Measurements from ENCODE around the gene FAM124A.
A peak's percentile ranks its signal among the peaks of the same experiment; 100 is the strongest.

Gene FAM124A

DNA sequence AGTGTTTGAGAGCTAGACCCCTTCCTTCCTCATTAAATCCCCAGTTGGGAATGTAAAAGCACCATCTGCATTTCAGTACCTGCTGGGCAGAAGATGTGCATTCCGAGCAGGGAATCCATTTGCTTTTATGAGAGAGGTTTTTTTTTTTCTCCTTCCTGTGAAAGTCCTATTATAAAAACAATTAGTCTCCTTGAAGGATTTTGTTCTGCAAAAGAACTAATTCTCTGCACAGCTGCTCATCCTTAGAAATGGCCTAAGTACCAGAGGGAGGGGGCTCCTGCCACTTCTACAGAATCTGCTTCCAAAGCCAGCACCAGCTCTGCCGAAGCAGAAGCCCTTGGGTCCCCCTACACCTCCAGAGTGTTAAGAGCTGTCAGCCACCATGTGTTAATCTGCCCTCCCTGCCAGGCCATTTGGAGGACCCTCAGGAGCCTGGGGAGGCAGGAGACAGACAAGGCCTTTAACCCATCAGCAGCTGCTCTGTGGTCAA is 80.9 kb downstream of the FAM124A start:
- no peaks in the 10 kb centered on the region for H3K9me3 ChIP-seq (ENCODE audit: control extremely low read depth in 1 of 5, control insufficient read depth in 4 of 5, insufficient read depth in 2 of 5, low read depth in 1 of 5, low read length in 4 of 5)
- H3K4me1 ChIP-seq (ENCODE audit: control extremely low read depth in 1 of 4, control insufficient read depth in 4 of 4, insufficient read depth in 4 of 4, low read length in 3 of 4): peaks cover 0 to under 1% (median 0%) of the 10 kb centered on the region in 4 experiments
- no peak overlapping the region for H3K4me3 ChIP-seq (ENCODE audit: control insufficient read depth in 1 of 7, extremely low read depth in 1 of 7, insufficient read depth in 4 of 7, low read depth in 2 of 7, low read length in 6 of 7)
- no peaks in the 10 kb centered on the region for H3K36me3 ChIP-seq (ENCODE audit: control insufficient read depth in 4 of 4, insufficient read depth in 4 of 4, low read length in 3 of 4)
- no peak overlapping the region for H3K27ac ChIP-seq (ENCODE audit: insufficient read depth in 1 of 2, low read depth in 1 of 2, low read length in 2 of 2, poor library complexity in 1 of 2, severe bottlenecking in 2 of 2)
- 100% methylated on average over 2 of the region's 2 CpGs for WGBS (ENCODE audit: insufficient coverage)
- DNase-seq: no peak
- CTCF ChIA-PET: interaction anchor here (1.2 to 2.4 kb wide), 2 partner anchors 8 to 16 kb away, joined by 3 to 14 read pairs; no protein-coding TSS in a partner anchor
- POLR2A ChIA-PET: interaction anchor here (0.7 kb wide), 1 partner anchor 62 kb away, joined by 3 read pairs; no protein-coding TSS in a partner anchor
- no peaks in the 10 kb centered on the region for H3K27me3 ChIP-seq (replicated peaks in 2 of 5; ENCODE audit: control insufficient read depth in 4 of 5, insufficient read depth in 5 of 5, low read length in 4 of 5)

DNA sequence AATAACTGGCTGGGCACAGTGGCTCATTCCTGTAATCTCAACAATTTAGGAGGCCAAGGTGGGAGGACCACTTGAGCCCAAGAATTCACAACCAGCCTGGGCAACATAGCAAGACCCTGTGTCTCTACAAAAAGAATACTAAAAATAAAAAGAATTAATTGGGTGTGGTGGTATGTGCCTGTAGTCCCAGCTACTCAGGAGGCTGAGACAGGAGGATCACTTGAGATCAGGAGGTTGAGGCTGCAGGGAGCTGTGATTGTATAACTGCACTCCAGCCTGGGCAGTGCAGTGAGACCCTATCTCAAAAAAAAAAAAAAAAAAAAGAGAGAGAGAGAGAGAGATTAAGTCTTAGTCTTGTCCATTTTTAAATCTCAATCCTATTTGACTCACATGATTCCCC is 81.7 kb downstream of the FAM124A start:
- no peak for DNase-seq
- no peaks in the 10 kb centered on the region for H3K36me3 ChIP-seq (ENCODE audit: control insufficient read depth in 4 of 4, insufficient read depth in 4 of 4, low read length in 3 of 4)
- ChIA-PET CTCF (interaction anchor here (1.2 to 2.4 kb wide), 2 partner anchors 9 to 17 kb away, joined by 3 to 14 read pairs; no protein-coding TSS in a partner anchor), POLR2A (no interaction called here)
- H3K27me3 ChIP-seq (replicated peaks in 2 of 5; ENCODE audit: control insufficient read depth in 4 of 5, insufficient read depth in 5 of 5, low read length in 4 of 5): no peaks in the 10 kb centered on the region
- H3K4me1 ChIP-seq (ENCODE audit: control extremely low read depth in 1 of 4, control insufficient read depth in 4 of 4, insufficient read depth in 4 of 4, low read length in 3 of 4): peaks cover 2 to 9% (median 6%) of the 10 kb centered on the region in 4 experiments
- H3K27ac ChIP-seq (ENCODE audit: insufficient read depth in 1 of 2, low read depth in 1 of 2, low read length in 2 of 2, poor library complexity in 1 of 2, severe bottlenecking in 2 of 2): no peak overlapping the region
- H3K9me3 ChIP-seq (ENCODE audit: control extremely low read depth in 1 of 5, control insufficient read depth in 4 of 5, insufficient read depth in 2 of 5, low read depth in 1 of 5, low read length in 4 of 5): no peaks in the 10 kb centered on the region
- no peak overlapping the region for H3K4me3 ChIP-seq (ENCODE audit: control insufficient read depth in 1 of 7, extremely low read depth in 1 of 7, insufficient read depth in 4 of 7, low read depth in 2 of 7, low read length in 6 of 7)

DNA sequence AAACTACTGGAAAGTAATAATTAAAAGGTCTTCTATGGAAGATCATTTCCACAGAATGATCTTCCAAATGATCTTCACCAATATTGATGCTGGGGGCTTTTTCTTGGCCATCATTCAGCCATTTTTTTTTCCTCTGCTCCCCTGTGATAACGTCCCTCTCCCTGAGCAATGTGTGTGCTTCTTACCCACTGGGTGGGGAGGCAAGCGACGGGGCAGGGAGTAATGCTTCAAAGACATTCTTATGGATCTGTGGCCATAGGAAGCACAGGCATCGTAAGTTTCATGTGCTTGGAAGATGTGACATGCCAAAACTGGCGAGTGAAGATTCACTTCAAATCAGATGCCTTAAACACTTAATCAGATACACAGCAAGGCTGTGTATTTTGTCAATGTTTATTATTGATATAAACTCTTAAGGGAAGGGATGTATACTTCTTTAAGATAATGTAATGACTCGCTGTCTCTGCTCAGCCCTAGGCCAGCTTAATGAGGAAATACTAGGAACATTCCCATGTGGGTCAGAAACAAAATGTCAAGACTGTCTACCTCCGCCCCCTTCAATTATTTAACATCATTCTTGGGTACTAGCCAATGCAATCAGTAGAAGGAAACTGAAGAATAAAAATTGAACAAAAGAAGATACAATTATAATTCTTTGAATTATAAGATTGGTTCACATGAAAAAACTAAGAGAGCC is 83.2 kb downstream of the FAM124A start:
- no peaks in the 10 kb centered on the region for H3K36me3 ChIP-seq (ENCODE audit: control insufficient read depth in 4 of 4, insufficient read depth in 4 of 4, low read length in 3 of 4)
- POLR2A ChIA-PET: no interaction called here
- no peaks in the 10 kb centered on the region for H3K9me3 ChIP-seq (ENCODE audit: control extremely low read depth in 1 of 5, control insufficient read depth in 4 of 5, insufficient read depth in 2 of 5, low read depth in 1 of 5, low read length in 4 of 5)
- WGBS (ENCODE audit: insufficient coverage): 100% methylated on average over 4 of the region's 7 CpGs
- no peaks in the 10 kb centered on the region for H3K27me3 ChIP-seq (replicated peaks in 2 of 5; ENCODE audit: control insufficient read depth in 4 of 5, insufficient read depth in 5 of 5, low read length in 4 of 5)
- no peak for DNase-seq
- peaks cover 3 to 11% (median 7%) of the 10 kb centered on the region in 4 experiments for H3K4me1 ChIP-seq (ENCODE audit: control extremely low read depth in 1 of 4, control insufficient read depth in 4 of 4, insufficient read depth in 4 of 4, low read length in 3 of 4)
- H3K4me3 ChIP-seq (ENCODE audit: control insufficient read depth in 1 of 7, extremely low read depth in 1 of 7, insufficient read depth in 4 of 7, low read depth in 2 of 7, low read length in 6 of 7): no peak overlapping the region
- no peak overlapping the region for H3K27ac ChIP-seq (ENCODE audit: insufficient read depth in 1 of 2, low read depth in 1 of 2, low read length in 2 of 2, poor library complexity in 1 of 2, severe bottlenecking in 2 of 2)
- CTCF ChIA-PET: no interaction called here

DNA sequence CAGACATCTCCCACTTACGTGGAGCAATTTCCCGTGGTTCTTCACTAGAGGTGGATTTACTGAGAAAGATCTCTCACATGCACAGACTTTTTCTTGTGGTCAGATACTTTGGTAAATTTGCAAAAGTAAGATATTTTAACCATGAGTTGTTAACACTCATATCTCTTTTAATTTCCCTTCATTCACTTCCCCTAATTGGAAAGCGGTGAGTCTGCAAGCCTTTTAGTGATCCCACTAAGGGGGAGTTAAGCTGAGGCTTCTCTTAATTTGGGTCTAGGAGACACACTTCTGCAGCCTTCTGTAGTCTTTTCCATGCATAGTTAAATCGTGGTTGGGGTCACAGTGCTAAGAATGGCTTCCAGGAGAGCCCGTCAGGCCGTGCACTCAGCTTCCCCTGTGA is 86.6 kb downstream of the FAM124A start:
- Histone ChIP-seq H3K4me1 (ENCODE audit: control extremely low read depth in 1 of 4, control insufficient read depth in 4 of 4, insufficient read depth in 4 of 4, low read length in 3 of 4) (peaks cover 5 to 12% (median 9%) of the 10 kb centered on the region in 4 experiments), H3K27ac (ENCODE audit: insufficient read depth in 1 of 2, low read depth in 1 of 2, low read length in 2 of 2, poor library complexity in 1 of 2, severe bottlenecking in 2 of 2) (no peak overlapping the region), H3K9me3 (ENCODE audit: control extremely low read depth in 1 of 5, control insufficient read depth in 4 of 5, insufficient read depth in 2 of 5, low read depth in 1 of 5, low read length in 4 of 5) (no peaks in the 10 kb centered on the region), H3K27me3 (replicated peaks in 2 of 5; ENCODE audit: control insufficient read depth in 4 of 5, insufficient read depth in 5 of 5, low read length in 4 of 5) (no peaks in the 10 kb centered on the region), H3K4me3 (ENCODE audit: control insufficient read depth in 1 of 7, extremely low read depth in 1 of 7, insufficient read depth in 4 of 7, low read depth in 2 of 7, low read length in 6 of 7) (no peak overlapping the region), H3K36me3 (ENCODE audit: control insufficient read depth in 4 of 4, insufficient read depth in 4 of 4, low read length in 3 of 4) (no peaks in the 10 kb centered on the region)
- peak in 2 of 3 donors; percentile 54 to 57 for DNase-seq
- CTCF ChIA-PET: interaction anchor here (0.5 to 2.5 kb wide), 5 partner anchors 12 to 184 kb away, joined by 3 to 10 read pairs (median 3); no protein-coding TSS in a partner anchor
- POLR2A ChIA-PET: interaction anchor here (0.6 kb wide), 1 partner anchor 109 kb away, joined by 3 read pairs; no protein-coding TSS in a partner anchor
- 59% methylated on average over 3 of the region's 6 CpGs for WGBS (ENCODE audit: insufficient coverage)

DNA sequence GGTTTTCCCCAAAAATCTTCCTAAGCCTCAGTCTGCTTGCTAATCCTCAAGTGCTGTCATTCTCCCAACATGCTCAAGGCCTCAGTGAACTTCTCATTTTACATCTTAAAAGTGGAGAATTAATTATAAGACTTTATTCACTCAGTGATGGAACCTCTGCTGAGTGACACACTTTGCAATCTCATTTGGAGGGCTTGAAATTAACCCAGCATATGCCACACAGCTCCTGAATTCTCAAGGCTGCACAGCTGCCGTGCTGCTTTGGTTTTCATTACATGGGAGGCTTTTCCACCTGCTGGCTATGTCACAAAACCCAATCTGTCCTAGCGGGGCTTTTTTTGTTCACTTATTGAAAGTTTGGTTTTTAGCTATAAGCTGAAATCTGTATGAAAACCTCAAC is 89.0 kb downstream of the FAM124A start:
- Histone ChIP-seq H3K4me3 (ENCODE audit: control insufficient read depth in 1 of 7, extremely low read depth in 1 of 7, insufficient read depth in 4 of 7, low read depth in 2 of 7, low read length in 6 of 7) (no peak overlapping the region), H3K27ac (ENCODE audit: insufficient read depth in 1 of 2, low read depth in 1 of 2, low read length in 2 of 2, poor library complexity in 1 of 2, severe bottlenecking in 2 of 2) (no peak overlapping the region), H3K36me3 (ENCODE audit: control insufficient read depth in 4 of 4, insufficient read depth in 4 of 4, low read length in 3 of 4) (no peaks in the 10 kb centered on the region), H3K27me3 (replicated peaks in 2 of 5; ENCODE audit: control insufficient read depth in 4 of 5, insufficient read depth in 5 of 5, low read length in 4 of 5) (no peaks in the 10 kb centered on the region), H3K9me3 (ENCODE audit: control extremely low read depth in 1 of 5, control insufficient read depth in 4 of 5, insufficient read depth in 2 of 5, low read depth in 1 of 5, low read length in 4 of 5) (no peaks in the 10 kb centered on the region), H3K4me1 (ENCODE audit: control extremely low read depth in 1 of 4, control insufficient read depth in 4 of 4, insufficient read depth in 4 of 4, low read length in 3 of 4) (peaks cover 5 to 26% (median 17%) of the 10 kb centered on the region in 4 experiments)
- DNase-seq: no peak
- POLR2A ChIA-PET: no interaction called here
- WGBS (ENCODE audit: insufficient coverage): 100% methylated on average over 1 of the region's 2 CpGs
- CTCF ChIA-PET: interaction anchor here (1.5 to 2.5 kb wide), 2 partner anchors 18 to 24 kb away, joined by 4 to 10 read pairs; no protein-coding TSS in a partner anchor

DNA sequence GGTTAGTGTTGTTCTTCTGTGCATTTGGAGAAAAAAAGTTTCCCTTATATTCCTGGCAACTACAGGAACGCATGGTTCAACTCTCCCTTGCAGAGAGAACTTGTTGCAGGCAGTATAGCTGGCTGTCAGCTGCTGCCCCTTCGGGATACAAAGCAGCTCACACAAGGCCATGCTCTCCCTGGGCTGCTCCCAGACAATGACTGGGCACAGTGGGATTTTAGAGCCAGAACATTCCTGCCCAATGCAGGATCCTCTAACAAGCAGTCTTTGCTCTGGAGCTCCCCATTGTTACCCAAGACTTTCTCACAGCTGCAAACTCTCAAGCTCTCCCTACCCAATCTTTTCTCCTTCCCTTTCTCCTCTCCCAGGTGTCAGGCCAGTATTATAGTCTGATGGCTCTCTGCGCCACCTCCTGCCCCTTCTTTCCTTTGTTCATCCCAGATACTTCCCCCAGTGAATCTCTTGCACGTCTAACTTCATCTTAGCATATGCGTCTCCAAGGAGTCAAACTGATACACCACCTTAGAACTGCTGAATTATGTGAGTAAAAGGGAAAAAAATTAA is 89.8 kb downstream of the FAM124A start:
- Histone ChIP-seq H3K4me3 (ENCODE audit: control insufficient read depth in 1 of 7, extremely low read depth in 1 of 7, insufficient read depth in 4 of 7, low read depth in 2 of 7, low read length in 6 of 7) (no peak overlapping the region), H3K27ac (ENCODE audit: insufficient read depth in 1 of 2, low read depth in 1 of 2, low read length in 2 of 2, poor library complexity in 1 of 2, severe bottlenecking in 2 of 2) (no peak overlapping the region), H3K27me3 (replicated peaks in 2 of 5; ENCODE audit: control insufficient read depth in 4 of 5, insufficient read depth in 5 of 5, low read length in 4 of 5) (no peaks in the 10 kb centered on the region), H3K4me1 (ENCODE audit: control extremely low read depth in 1 of 4, control insufficient read depth in 4 of 4, insufficient read depth in 4 of 4, low read length in 3 of 4) (peaks cover 5 to 26% (median 17%) of the 10 kb centered on the region in 4 experiments), H3K9me3 (ENCODE audit: control extremely low read depth in 1 of 5, control insufficient read depth in 4 of 5, insufficient read depth in 2 of 5, low read depth in 1 of 5, low read length in 4 of 5) (no peaks in the 10 kb centered on the region), H3K36me3 (ENCODE audit: control insufficient read depth in 4 of 4, insufficient read depth in 4 of 4, low read length in 3 of 4) (no peaks in the 10 kb centered on the region)
- ChIA-PET CTCF (interaction anchor here (1.4 to 1.5 kb wide), 2 partner anchors 10 to 18 kb away, joined by 3 to 4 read pairs; no protein-coding TSS in a partner anchor), POLR2A (no interaction called here)
- WGBS (ENCODE audit: insufficient coverage): 100% methylated on average over 2 of the region's 5 CpGs
- no peak for DNase-seq

DNA sequence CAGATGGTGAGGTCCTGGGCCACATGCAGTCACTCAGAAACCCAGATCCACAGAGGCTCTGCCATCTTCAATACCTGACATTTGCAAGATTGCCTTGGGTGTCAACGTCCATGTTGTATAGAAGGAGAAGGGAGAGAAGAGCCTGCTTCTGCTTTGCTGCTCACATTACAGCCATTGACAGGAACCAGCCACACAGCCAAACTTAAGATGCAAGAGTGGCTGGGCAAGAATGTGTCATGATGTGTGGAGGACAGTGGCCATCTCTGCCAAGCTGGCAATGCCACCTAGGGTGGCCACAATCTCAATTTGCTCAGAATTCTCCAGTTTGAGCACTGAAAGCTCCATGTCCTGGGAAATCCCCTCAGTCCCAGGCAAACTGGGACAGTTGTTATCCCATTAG is 91.4 kb downstream of the FAM124A start:
- Histone ChIP-seq H3K27ac (ENCODE audit: insufficient read depth in 1 of 2, low read depth in 1 of 2, low read length in 2 of 2, poor library complexity in 1 of 2, severe bottlenecking in 2 of 2) (no peak overlapping the region), H3K9me3 (ENCODE audit: control extremely low read depth in 1 of 5, control insufficient read depth in 4 of 5, insufficient read depth in 2 of 5, low read depth in 1 of 5, low read length in 4 of 5) (no peaks in the 10 kb centered on the region), H3K36me3 (ENCODE audit: control insufficient read depth in 4 of 4, insufficient read depth in 4 of 4, low read length in 3 of 4) (no peaks in the 10 kb centered on the region), H3K4me3 (ENCODE audit: control insufficient read depth in 1 of 7, extremely low read depth in 1 of 7, insufficient read depth in 4 of 7, low read depth in 2 of 7, low read length in 6 of 7) (no peak overlapping the region), H3K27me3 (replicated peaks in 2 of 5; ENCODE audit: control insufficient read depth in 4 of 5, insufficient read depth in 5 of 5, low read length in 4 of 5) (no peaks in the 10 kb centered on the region), H3K4me1 (ENCODE audit: control extremely low read depth in 1 of 4, control insufficient read depth in 4 of 4, insufficient read depth in 4 of 4, low read length in 3 of 4) (peaks cover 1 to 22% (median 14%) of the 10 kb centered on the region in 4 experiments)
- WGBS (ENCODE audit: insufficient coverage): 60% methylated on average over 1 of the region's 1 CpG
- ChIA-PET CTCF (interaction anchor here (0.6 kb wide), 1 partner anchor 104 kb away, joined by 3 read pairs; no protein-coding TSS in a partner anchor), POLR2A (no interaction called here)
- DNase-seq: no peak
